Stimulated activated CD8-positive, alpha-beta memory T cell treated with anti-CD3 and anti-CD28 coated beads, Interleukin-15, amount 100 ng/mL, for 4 hours (primary cell): ENCODE data around the gene PRR33.

ENCODE experiments used
- DNase-seq, 2 donors: peaks; one replicate each; pipeline ENCODE4 v3.0.0-alpha.2; 2020; ENCODE audit warnings: low read depth in 2 of 2

The PRR33 gene

DNA sequence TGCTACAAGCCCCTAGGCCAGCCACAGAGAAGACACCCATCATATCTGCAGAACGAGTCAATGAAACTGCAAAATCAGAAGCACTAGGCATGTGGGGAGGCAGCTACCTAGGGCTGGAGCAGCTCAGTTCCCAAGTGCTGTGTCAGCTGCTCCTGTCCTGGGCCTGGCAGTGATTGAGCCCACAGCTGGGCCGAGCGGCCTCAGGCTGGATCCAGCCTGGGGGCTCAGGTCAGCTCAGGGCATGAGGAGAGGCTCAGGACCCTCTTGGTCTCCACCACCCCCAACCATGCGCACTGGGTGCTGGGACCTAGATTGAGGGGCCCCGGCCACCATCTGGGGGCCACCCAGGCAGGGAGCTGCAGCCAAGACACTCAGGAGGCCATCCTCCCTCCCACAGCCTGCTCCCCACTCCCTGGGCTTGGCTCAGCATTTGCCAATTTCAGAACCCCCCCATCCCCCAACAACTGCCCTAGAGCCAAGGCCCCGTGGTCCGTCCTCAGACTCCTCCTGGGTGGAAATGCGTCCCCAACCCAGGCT is 25.4 kb upstream of the PRR33 start:
- no peak for DNase-seq

DNA sequence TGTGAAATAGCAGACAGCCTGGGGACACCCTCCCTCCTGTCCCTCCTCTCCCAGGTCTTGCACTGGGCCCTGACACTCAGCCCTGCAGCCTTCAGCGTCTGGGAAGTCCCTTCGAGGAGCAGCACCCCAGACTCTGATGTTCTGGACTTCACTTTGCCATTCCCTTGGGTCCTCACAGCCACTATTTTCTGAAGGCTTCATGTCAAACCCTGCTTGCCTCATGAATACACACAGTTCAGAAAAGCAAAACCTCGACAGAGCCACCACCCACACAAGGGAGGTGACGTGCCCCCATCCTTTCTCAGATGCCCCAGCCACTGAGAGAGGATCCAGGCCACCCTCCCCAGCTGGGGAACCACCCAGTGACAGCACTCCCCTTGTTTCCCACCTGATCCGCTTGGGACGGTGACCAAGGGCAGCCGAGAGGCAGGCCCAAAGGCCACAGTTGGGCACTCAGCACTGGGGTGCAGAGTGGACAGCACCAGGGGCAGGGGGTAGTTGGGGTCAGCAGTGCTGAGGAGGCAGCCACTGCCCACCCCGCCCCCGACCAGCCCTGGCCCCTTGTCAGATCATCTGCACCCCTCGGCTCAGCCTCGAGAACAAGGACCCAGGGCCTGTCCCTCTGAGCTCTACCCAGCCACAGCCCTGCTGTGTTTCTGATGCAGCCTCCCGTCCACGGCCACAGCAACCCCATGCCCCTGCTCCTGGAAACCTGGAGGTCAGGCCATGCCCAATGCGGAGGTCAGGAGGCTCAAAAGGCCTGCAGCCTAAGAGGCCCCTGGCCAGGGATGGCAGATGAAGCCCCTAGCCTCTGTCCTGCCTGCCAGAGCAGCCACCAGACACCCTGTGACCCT is 24.7 kb upstream of the PRR33 start:
- no peak for DNase-seq

GRCh38 chr11:1915795-1916131 is 24.1 kb upstream of the PRR33 start:
- DNase-seq, result no peak

DNA sequence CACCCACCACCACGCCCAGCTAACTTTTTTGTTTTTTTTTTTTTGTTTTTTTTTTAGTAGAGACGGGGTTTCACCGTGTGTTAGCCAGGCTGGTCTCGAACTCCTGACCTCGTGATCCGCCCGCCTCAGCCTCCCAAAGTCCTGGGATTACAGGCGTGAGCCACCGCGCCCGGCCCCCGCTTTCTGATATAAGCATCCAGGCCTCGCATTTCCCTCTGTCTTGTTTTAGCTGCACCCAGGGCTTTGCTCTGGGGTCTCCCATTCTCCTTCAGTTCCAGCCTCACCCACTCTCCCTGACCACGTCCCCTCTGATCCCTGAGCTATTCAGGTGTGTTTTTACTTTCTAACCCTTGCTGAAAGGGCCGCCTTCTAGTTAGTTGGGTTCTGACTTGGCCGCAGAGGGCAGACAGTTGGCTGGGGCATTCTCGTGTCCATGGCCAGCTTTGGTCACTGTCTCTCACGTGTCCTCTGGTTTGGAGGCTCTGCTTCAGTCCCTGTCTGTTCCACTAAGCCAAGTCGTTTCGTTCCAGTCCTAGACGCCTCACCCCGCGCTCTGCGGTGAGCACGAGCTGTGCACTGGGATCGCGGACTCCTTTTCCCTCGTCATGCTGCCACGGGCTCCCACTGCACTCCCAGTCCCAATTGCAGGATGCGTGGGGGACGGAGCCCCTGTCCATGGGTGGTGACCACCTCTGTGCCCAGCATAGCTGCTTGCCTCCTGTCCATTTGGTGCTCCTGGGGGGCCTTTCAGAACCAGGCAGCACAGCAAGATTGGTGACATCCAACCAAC is 21.8 kb upstream of the PRR33 start:
- DNase-seq, result no peak

GRCh38 chr11:1912289-1912878 is 20.7 kb upstream of the PRR33 start:
- DNase-seq, result no peak

DNA sequence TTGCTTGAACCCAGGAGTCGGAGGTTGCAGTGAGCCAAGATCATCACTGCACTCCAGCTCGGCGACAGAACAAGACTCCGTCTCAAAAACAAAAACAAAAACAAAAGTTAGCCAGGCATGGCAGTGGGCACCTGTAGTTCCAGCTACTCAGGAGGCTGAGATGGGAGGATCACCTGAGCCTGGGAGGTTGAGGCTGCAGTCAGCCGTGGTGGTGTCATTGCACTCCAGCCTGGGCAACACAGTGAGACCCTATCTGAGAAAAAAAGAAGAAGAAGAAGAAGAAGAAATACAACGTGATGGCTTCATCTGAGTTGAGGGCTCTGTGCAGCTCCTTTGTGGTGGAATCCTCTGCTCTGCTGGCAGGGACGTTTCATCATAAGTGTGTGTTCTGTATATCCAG is 17.8 kb upstream of the PRR33 start:
- DNase-seq, result no peak

- DNase-seq, result no peak
Observed at GRCh38 chr11:1908618-1909017, 16.9 kb upstream of the PRR33 start.

DNA sequence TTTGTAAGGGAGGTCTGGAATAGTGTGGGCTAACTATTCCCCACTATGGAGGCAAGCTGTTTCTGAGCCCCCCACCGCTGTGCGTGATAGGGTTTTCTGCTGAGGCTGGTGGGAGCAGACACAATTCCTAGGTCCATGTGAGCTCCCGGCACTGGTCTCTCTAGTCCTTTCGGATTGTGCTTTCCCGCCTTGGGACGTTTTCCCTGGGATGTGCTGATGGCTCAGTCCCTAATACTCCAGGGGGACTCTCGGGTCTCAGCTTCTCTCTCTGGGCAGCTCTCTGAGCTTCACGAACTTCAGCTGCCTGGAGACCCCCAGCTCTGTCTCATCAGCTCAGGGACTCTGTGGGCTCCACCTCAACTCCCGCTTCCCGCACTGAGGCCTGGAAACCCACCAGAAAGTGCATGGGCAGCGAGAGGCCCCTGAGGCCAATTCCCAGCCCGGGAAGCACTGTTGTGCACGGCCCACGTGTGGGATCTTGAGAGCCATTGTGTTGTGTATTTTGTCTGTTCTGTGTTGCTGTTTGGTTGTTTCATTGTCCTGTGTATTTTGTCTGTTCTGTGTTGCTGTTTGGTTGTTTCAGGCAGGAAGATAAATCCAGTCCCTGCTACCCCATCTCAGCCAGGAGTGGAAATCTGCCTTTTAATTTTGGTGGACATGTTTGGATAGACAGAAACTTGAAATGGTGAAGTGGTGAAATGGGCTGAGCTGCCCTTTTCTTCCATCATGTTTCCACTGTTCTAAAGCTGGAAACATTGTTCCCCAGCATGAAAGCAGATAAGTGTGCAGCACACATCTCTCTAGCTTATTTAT is 15.1 kb upstream of the PRR33 start:
- no peak for DNase-seq

DNA sequence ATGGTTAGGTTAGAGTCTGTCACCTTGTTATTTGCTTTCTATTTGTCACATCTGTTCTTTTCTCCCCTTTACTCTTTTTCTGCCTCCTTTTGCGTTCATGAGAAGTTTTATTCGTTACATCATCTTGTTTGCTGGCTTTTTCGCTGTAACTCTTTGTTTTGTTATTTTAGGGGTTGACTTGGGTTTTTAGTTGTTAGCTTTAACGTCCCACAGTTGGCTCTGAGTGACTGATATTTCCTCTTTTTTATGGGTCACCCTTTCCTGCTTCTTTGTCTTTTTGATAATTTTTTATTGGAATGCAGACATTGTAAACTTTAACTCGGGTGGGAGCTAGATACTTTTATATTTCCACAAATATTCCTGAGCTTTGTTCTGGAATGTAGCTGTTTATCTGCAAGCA is 14.5 kb upstream of the PRR33 start:
- no peak for DNase-seq

DNA sequence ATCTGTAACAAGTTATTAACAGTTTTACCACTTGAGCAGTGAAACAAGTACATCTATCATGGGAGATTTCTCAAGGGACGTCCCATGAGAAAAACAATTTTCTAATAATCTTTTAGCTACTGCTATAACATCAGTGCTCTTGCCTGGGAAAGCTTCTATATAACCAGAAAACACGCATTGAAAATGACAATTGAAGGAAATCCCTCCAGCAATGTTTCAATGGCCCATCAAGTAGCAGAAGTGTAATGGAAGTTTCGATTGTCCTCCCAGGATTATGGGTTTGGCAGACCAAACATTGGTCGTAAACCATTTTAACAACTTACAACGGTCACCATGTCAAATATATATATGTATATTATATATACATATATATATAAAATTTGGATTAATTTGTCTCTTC is 8.0 kb upstream of the PRR33 start:
- no peak for DNase-seq

- no peak for DNase-seq
Observed at GRCh38 chr11:1899090-1899489, 7.4 kb upstream of the PRR33 start.

DNA sequence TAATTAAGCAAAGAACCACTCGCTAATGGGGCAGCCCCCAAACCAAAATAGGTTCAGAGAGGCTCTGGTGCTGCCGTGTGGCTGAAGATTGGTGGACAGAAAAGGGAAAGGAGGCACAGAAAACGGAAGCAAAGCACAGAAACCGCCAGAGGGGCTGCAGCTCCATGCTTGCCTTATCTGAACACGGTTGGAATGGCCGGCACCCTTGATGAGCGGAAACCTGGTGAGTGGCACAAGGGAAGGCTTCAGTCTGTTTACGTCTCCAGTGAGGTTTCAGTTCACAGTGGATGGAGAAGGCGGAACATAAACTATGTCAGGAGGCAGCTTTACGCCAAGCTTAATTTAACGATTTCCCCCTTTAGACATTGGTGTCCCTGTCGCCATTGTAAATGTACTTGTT is 5.2 kb upstream of the PRR33 start:
- DNase-seq, result no peak

GRCh38 chr11:1896468-1896867 is 4.8 kb upstream of the PRR33 start:
- no peak for DNase-seq

- DNase-seq, result no peak
Observed at GRCh38 chr11:1894759-1895158, 3.1 kb upstream of the PRR33 start.

DNA sequence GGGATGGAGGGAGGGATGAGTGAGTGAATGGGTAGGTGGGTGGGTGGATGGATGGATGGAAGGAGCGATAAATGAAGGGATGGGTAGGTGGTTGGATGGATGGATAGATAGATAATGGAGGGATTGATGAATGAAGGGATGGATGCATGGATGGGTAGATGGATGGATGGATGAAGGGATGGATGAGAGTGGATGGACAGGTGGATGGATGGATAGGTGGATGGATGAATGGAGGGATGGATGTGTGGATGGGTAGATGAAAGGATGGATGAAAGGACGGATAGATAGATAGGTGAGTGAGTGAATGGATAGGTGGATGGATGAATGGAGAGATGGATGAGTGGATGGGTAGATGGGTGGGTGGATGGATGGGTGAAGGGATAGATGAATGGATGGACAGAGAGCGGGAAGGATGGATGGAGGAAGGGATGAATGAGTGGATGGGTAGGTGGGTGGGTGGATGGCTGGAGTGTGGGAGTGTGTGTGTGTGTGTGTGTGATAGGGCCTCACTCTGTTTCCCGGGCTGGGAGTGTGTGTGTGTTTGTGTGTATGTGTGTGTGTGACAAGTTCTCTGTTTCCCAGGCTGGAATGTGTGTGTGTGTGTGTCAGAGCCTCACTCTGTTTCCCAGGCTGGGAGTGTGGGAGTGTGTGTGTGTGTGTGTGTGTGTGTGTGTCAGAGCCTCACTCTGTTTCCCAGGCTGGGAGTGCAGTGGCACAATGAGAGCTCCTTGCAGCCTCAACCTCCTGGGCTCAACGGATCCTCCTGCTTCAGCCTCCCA is 2.1 kb upstream of the PRR33 start:
- DNase-seq, result no peak

DNA sequence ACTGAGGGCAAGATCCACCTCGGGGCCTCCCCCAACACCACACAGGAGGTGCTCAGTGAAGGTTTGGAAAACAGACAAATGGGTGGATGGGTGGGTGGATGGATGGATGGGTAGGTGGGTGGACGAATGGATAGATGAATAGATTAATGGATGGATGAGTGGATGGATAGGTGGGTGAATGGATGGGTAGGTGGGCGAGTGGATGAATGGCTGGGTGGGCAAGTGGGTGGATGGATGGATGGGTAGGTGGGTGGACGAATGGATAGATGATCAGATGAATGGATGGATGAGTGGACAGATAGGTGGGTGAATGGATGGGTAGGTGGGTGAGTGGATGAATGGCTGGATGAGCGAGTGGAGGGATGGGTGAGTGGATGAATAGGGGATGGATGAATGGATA is 863 bp upstream of the PRR33 start:
- no peak for DNase-seq

GRCh38 chr11:1892116-1892515 is 421 bp upstream of the PRR33 start:
- DNase-seq, result no peak

- no peak for DNase-seq
Observed at GRCh38 chr11:1890856-1891830, 552 bp downstream of the PRR33 start.

DNA sequence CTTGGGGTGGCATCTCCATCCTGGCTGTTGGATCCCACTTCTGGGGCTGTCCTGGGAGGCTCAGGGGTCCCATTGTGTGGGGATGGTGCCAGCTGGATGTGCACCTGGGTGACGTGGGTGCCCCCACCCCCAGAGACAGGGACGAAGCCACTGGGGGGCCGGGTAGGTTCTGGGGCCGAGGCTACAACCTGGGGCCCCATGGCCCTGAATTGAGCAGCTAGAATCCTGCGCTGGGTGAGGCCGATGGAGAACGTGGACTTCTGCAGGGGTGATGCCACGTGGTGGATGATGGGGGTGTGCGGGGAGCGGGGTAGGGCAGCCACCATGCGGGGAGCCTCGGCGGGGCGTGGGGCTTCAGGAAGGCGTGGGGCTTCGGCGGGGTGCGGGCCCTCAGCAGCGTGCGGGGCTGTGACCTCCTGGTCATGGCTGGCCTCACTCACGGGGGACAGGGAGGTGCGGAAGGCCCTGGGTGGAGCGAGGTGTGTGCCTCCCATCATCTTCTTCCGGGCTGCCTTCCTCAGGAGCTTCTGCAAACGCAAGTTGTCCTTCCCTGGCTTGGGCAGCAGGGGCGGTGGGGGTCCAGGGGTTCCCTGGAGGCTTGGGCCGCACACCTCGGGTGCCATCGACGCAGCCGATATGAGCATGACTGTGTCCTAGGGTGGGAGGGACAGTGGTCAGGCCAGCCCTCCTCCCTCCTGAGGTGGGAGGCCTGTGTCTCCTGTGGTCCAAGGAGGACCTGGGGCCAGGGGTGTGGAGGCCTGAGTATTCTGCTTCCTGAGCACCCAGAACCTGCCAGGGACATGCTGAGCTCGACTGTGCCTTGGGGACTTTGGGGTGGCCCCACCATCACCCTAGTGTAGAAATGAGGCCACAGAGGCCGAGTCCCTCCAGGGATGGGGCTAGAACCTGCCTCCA is 1.5 kb downstream of the PRR33 start:
- no peak for DNase-seq
